Prostate gland (tissue), 2 donors: ENCODE results near the gene DPP3. TPM values are rescaled to one million over a fixed set of nuclear protein-coding genes. Genes with fewer than 3 reads are reported as not detected.
A peak's percentile ranks its signal among the peaks of the same experiment; 100 is the strongest.
"Not testable (repeated sequence)": the region's sequence is repeated elsewhere in the genome, so short reads cannot be mapped to it uniquely, and the experiment has no call there.

ENCODE experiments used
- DNase-seq: peaks from one replicate; pipeline ENCODE4 v3.0.0-alpha.2; 2019; ENCODE audit warnings: low spot score
- H3K27ac ChIP-seq, 2 donors: fragments of 200-600 bp; sonication (generic); 2 replicates each; pipeline ENCODE4 v1.5.1; 2017 to 2019
- H3K27me3 ChIP-seq: fragments of 200-600 bp; sonication (generic); replicated peaks from 2 replicates; pipeline ENCODE4 v1.5.1; 2019; ENCODE audit not compliant: insufficient read depth
- H3K36me3 ChIP-seq, 2 donors: fragments of 200-600 bp; sonication (generic); 1 replicate in 1 of 2; 2 replicates in 1 of 2; pipeline versions ENCODE4 v1.5.1 to v1.8.1; 2017 to 2019
- H3K4me1 ChIP-seq: fragments of 200-600 bp; sonication (generic); replicated peaks from 2 replicates; pipeline ENCODE4 v1.5.1; 2019
- H3K4me3 ChIP-seq, 2 donors: fragments of 200-600 bp; sonication (generic); 2 replicates each; pipeline ENCODE4 v1.5.1; 2017 to 2019
- H3K9me3 ChIP-seq: fragments of 200-600 bp; sonication (generic); 2 replicates; pipeline ENCODE4 v1.5.1; 2017
- POLR2A ChIP-seq: fragments of 450-650 bp; IDR thresholded peaks from one replicate; pipeline ENCODE4 v1.6.1; 2016; ENCODE audit warnings: antibody characterized with exemption, mild to moderate bottlenecking
- POLR2AphosphoS5 ChIP-seq: sonication (generic); formaldehyde crosslinking; IDR thresholded peaks from one replicate; pipeline ENCODE4 v1.6.1; 2017; ENCODE audit warnings: antibody characterized with exemption
- WGBS: methylation state at CpG from one replicate; pipeline ENCODE4 v1.1.5; 2018; 5-methylcytosine and 5-hydroxymethylcytosine counted together
- intact Hi-C: fragments of 100-400 bp; cut with DNase I; formaldehyde crosslinking; loops from one replicate; pipeline ENCODE4 v1.14.2; 2022
- total RNA-seq, 2 donors: library from RNA; depleted of rRNA; stranded (reverse); fragments of >200 nt; gene quantifications; one replicate each; pipeline ENCODE4 v1.1.0, GENCODE V29; 2016
- TF ChIP-seq, protein P1 (sequence below), 4 experiments: fragments of 200-600 bp in 2 of 4; fragments of 450-650 bp in 2 of 4; sonication (generic) in 2 of 4; IDR thresholded peaks; 1 replicate in 3 of 4; 2 replicates in 1 of 4; pipeline ENCODE4 v1.5.1; 2016 to 2019; ENCODE audit warnings: antibody characterized with exemption in 4 of 4, mild to moderate bottlenecking in 2 of 4, moderate library complexity in 2 of 4

The DPP3 gene
- total RNA-seq, 2 donors from 2014 or later: 37.0 to 53.6 TPM

DNA sequence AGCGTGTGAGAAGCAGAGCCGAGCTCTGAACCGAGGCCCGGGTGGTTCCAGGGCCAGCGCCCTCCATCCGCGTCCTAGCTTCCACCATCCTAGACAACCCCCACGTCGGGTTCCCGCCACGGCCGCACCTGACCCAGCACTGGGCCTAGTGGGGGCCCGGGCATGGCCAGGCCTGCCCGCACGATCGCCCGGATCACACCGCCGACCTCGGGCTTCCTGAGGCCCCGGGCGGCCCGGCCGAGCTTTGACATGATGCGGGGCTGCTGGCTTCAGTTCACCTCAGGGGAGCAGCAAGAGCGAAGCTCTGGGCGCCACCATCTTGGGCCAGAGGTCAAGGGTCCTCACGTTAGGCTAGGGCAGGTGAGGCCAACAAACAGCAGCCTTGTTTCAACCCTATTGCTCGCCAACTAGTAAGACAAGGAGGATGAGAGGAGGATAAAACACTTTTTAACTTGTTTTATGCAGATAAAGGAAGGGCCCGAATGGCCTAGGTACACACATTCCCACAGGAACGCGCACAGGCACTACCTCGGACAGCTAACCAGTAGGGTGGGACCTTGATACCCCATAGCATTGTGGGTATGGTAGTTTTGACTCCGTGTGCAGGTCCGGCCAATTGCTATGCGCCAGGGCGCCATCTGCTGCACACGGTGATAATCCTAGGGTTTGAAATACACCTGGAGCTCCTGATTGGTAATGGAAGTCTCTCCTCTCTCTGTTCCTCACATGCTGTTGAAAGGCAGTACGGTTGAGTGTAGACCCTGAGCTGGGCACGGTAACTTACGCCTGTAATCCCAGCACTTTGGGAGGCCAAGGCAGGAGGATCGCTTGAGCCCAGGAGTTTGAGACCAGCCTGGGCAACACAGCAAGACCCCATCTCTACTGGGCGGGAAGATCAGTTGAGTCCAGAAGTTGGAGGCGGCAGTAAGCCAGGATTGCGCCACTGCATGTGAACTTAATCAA is 41.4 kb upstream of the DPP3 start, which contains the start of gene MRPL11:
TSS of gene MRPL11 (minus strand) at position 345 of the 963 bp plus-strand sequence. CDS start at position 251, 94 bp downstream.
- H3K9me3 ChIP-seq: no peaks in the 10 kb centered on the region
- no peaks in the 10 kb centered on the region for H3K4me1 ChIP-seq
- WGBS: 6% methylated on average over 45 of the region's 45 CpGs
- peak within 1 kb of the TSS; percentile 78 to 81 for H3K4me3 ChIP-seq
- peak; percentile 91 for DNase-seq
- no peak for TF ChIP-seq POLR2A
- TF ChIP-seq, protein P1, sequence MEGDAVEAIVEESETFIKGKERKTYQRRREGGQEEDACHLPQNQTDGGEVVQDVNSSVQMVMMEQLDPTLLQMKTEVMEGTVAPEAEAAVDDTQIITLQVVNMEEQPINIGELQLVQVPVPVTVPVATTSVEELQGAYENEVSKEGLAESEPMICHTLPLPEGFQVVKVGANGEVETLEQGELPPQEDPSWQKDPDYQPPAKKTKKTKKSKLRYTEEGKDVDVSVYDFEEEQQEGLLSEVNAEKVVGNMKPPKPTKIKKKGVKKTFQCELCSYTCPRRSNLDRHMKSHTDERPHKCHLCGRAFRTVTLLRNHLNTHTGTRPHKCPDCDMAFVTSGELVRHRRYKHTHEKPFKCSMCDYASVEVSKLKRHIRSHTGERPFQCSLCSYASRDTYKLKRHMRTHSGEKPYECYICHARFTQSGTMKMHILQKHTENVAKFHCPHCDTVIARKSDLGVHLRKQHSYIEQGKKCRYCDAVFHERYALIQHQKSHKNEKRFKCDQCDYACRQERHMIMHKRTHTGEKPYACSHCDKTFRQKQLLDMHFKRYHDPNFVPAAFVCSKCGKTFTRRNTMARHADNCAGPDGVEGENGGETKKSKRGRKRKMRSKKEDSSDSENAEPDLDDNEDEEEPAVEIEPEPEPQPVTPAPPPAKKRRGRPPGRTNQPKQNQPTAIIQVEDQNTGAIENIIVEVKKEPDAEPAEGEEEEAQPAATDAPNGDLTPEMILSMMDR (IDR thresholded peaks at IDR 0.05): peak; percentile 28 to 81 (median 74)
- TF ChIP-seq POLR2AphosphoS5: peak; percentile 96
- H3K27ac ChIP-seq: peak within 1 kb of the TSS; percentile 81 to 83
- H3K36me3 ChIP-seq: no peaks in the 10 kb centered on the region
- intact Hi-C loops: loop anchor here (2.0 kb wide), 1 partner anchor 30 kb away; no protein-coding TSS in a partner anchor
- no peaks in the 10 kb centered on the region for H3K27me3 ChIP-seq

DNA sequence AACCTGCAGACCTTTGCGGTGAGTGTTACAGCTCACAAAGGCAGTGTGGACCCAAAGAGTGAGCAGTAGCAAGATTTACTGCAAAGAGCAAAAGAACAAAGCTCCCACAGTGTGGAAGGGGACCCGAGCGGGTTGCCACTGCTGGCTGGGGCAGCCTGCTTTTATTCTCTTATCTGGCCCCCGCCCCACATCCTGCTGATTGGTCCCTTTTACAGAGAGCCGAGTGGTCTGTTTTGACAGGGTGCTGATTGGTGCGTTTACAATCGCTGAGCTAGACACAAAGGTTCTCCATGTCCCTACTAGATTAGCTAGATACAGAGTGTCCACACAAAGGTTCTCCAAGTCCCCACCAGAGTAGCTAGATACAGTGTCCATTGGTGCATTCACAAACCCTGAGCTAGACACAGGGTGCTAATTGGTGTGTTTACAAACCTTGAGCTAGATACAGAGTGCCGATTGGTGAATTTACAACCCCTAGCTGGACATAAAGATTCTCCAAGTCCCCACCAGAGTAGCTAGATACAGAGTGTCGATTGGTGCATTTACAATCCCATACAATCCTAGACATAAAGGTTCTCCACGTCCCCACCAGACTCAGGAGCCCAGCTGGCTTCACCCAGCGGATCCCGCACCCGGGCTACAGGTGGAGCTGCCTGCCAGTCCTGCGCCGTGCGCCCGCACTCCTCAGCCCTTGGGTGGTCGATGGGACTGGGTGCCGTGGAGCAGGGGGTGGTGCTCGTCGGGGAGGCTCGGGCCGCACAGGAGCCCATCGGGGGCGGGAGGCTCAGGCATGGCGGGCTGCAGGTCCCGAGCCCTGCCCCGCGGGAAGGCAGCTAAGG is 39.9 kb upstream of the DPP3 start:
- H3K36me3 ChIP-seq, H3K27me3 ChIP-seq, H3K4me1 ChIP-seq, H3K4me3 ChIP-seq, H3K9me3 ChIP-seq, H3K27ac ChIP-seq, intact Hi-C loops, DNase-seq: not testable (repeated sequence)
- WGBS: 81% methylated on average over 27 of the region's 29 CpGs

DNA sequence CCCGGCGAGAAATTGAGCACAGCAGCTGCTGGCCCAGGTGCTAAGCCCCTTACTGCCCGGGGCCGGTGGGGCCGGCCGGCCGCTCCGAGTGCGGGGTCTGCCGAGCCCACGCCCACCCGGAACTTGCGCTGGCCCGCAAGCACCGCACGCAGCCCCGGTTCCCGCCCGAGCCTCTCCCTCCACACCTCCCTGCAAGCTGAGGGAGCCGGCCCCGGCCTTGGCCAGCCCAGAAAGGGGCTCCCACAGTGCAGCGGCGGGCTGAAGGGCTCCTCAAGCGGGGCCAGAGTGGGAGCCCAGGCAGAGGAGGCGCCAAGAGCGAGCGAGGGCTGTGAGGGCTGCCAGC is 39.3 kb upstream of the DPP3 start:
- H3K27me3 ChIP-seq, H3K9me3 ChIP-seq, H3K4me1 ChIP-seq, intact Hi-C loops, H3K4me3 ChIP-seq, H3K36me3 ChIP-seq, DNase-seq, H3K27ac ChIP-seq: not testable (repeated sequence)
- 96% methylated on average over 27 of the region's 27 CpGs for WGBS

DNA sequence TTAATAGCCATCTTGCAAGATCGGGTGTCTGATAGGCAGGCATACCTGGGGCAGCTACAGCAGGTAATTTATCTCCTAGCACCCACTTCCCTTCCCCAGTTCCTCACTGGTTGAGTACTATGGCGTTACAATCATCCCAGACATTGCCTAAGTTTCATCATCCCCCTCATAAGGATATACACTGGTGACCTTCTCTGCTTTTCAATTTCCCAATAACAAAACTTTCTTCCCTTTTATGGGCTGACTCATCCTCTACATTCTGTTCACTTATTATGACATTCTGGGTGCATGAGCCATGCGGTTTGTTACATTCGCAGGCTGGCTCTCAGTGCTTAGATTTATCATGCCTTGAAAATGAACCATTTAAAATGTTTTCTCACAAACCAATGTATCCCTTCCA is 36.6 kb upstream of the DPP3 start:
- Histone ChIP-seq H3K36me3 (no peaks in the 10 kb centered on the region), H3K4me1 (no peaks in the 10 kb centered on the region), H3K4me3 (no peak overlapping the region), H3K27me3 (no peaks in the 10 kb centered on the region), H3K9me3 (no peaks in the 10 kb centered on the region), H3K27ac (no peak overlapping the region)
- TF ChIP-seq POLR2A: no peak
- TF ChIP-seq POLR2AphosphoS5: no peak
- intact Hi-C loops: no loop called here
- 70% methylated on average over 4 of the region's 4 CpGs for WGBS
- DNase-seq: no peak

DNA sequence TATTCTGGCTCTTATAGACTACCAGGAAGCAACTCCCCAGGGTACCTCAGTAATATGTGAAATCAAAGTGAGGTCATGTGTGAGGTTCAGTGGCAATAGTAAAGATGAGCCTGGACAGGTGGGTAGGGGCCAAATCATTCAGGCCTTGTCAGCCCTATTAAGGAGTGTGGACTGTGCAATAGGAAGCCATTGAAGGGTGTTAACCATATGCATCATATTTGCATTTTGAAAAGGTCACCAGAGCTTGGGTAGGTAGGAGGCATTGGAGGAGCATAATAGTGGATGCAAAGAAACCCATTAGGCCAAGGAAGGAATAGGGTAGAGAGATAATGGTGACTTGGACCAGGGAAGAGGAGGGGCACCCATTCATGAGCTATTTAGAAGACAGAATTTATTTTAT is 33.2 kb upstream of the DPP3 start:
- DNase-seq: no peak
- TF ChIP-seq POLR2A (no peak), POLR2AphosphoS5 (no peak)
- TF ChIP-seq, protein P1 (IDR thresholded peaks at IDR 0.05): no peak
- no peaks in the 10 kb centered on the region for H3K4me1 ChIP-seq
- H3K36me3 ChIP-seq: no peaks in the 10 kb centered on the region
- H3K9me3 ChIP-seq: no peaks in the 10 kb centered on the region
- intact Hi-C loops: no loop called here
- no peaks in the 10 kb centered on the region for H3K27me3 ChIP-seq
- no peak overlapping the region for H3K4me3 ChIP-seq
- H3K27ac ChIP-seq: no peak overlapping the region

DNA sequence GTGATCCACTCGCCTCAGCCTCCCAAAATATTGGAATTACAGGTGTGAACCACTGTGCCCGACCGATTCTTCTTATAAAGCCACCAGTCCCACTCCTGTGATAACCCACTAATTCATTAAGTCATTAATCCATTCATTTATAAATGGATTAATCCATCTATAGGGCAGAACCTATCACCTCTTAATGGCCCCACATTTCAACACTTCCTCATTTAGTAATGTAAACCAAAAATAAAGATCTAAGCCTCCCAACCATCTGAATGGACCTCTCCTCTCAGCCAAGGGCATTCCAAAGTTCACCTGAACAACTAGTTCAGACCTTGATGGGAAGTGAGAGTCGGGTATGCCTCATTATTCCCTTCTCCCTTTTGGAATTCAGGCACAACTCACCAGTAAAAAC is 31.7 kb upstream of the DPP3 start:
- no peaks in the 10 kb centered on the region for H3K36me3 ChIP-seq
- no peak for TF ChIP-seq POLR2A
- TF ChIP-seq, protein P1 (IDR thresholded peaks at IDR 0.05): no peak
- TF ChIP-seq POLR2AphosphoS5: no peak
- WGBS: 73% methylated on average over 4 of the region's 4 CpGs
- no peaks in the 10 kb centered on the region for H3K27me3 ChIP-seq
- no peak for DNase-seq
- no peak overlapping the region for H3K27ac ChIP-seq
- H3K9me3 ChIP-seq: no peaks in the 10 kb centered on the region
- no peaks in the 10 kb centered on the region for H3K4me1 ChIP-seq
- H3K4me3 ChIP-seq: no peak overlapping the region
- intact Hi-C loops: no loop called here
